ENCODE data around the gene TPP2. TPM values are rescaled to one million over a fixed set of nuclear protein-coding genes. Genes with fewer than 3 reads are reported as not detected.
A peak's percentile ranks its signal among the peaks of the same experiment; 100 is the strongest.

Gene TPP2
- total RNA-seq, 1 experiment from 2014 or later, result 39.1 TPM

DNA sequence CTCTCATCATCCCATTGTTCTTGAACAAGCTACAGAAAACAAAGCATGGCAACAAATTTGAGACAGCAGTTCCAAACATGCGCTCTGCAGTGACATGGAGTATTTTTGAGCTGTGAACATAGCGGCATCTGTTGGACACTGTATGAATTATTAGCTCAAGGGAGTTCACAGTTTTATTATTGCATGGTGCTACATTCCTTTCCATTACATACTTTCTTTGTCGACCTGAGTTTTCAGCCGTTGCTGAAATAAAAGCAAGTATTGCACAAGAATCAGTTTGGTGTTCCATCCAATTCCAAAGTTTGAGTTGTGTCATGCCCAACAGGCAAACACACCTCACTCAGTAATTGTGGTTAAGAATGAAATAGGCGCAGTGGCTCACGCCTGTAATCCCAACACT is 128.1 kb downstream of the TPP2 start:
- peak; percentile 35 for DNase-seq (ENCODE audit: low read depth)

DNA sequence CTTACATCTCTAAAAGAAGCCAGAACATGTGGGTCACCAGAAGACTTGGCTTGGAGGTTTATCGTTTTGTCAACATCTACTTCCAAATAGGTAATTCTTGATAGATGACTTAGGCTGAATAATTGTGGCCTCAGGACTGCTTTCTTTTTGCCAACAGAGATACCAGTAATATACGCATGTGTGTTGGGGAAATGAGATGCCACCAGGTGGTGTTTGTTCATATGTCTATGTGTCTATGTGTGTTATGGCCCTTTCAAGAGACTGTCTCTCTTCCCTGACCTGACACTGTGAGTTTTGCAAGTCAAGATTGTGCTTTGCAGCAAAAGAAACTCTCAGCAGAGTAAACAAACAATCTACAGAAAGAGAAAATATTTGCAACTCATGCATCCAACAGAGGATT is 129.6 kb downstream of the TPP2 start:
- DNase-seq (ENCODE audit: low read depth), result no peak

Other genes with a start within 250 kb of the TPP2 start
- 0.06 TPM in 1 of 2 replicates, not detected in the other for gene FGF14, start 194.9 kb upstream of the TPP2 start, total RNA-seq (2014; rRNA removed; shearing (Covaris generic))
- not detected in 2 replicates for gene METTL21C, start 98.1 kb downstream of the TPP2 start, total RNA-seq (2014; rRNA removed; shearing (Covaris generic))
- 48.4 and 51.3 TPM in 2 replicates for gene TEX30, start 176.8 kb downstream of the TPP2 start, total RNA-seq (2014; rRNA removed; shearing (Covaris generic))
- 5.8 and 6.6 TPM in 2 replicates for gene POGLUT2, start 202.0 kb downstream of the TPP2 start, total RNA-seq (2014; rRNA removed; shearing (Covaris generic))
- 2.9 and 4.8 TPM in 2 replicates for gene BIVM, start 202.1 kb downstream of the TPP2 start, total RNA-seq (2014; rRNA removed; shearing (Covaris generic))
- 29.2 and 44.1 TPM in 2 replicates for gene ERCC5, start 249.0 kb downstream of the TPP2 start, total RNA-seq (2014; rRNA removed; shearing (Covaris generic))